WTC11 (cell line): Measurements from ENCODE around the gene MAPKAPK3. TPM values are rescaled to one million over a fixed set of nuclear protein-coding genes. Genes with fewer than 3 reads are reported as not detected.

Source experiments
- ATAC-seq: fragments of 200-7000 bp; cut with Tn5 transposase; 2 replicates; pipeline ENCODE4 v1.10.0; 2021; ENCODE audit warnings: mild to moderate bottlenecking, moderate library complexity
- CTCF ChIA-PET: fragments of 300-600 bp; sonication (Branson Sonifier 250); formaldehyde crosslinking; loops from one replicate; lab custom pipeline; 2021; ENCODE audit warnings: antibody characterized with exemption; lab: Charles Lee
- POLR2A ChIA-PET: fragments of 350-600 bp; sonication (Branson Sonifier 250); formaldehyde crosslinking; loops from one replicate; lab custom pipeline; 2021; ENCODE audit warnings: antibody characterized with exemption; lab: Charles Lee
- DNase-seq: peaks from one replicate; pipeline ENCODE4 v3.0.0; 2021; ENCODE audit warnings: low spot score
- H3K27ac Mint-ChIP-seq: 2 replicates; pipeline ENCODE4 v1.8.0; 2021; ENCODE audit warnings: mixed read lengths
- H3K27me3 Mint-ChIP-seq: 2 replicates; pipeline ENCODE4 v1.8.0; 2021; ENCODE audit warnings: low read depth, mild to moderate bottlenecking, moderate library complexity, mixed read lengths
- H3K36me3 Mint-ChIP-seq: 2 replicates; pipeline ENCODE4 v1.8.0; 2021; ENCODE audit warnings: mixed read lengths
- H3K4me1 Mint-ChIP-seq: 2 replicates; pipeline ENCODE4 v1.8.0; 2022; ENCODE audit warnings: mixed read lengths
- H3K4me3 Mint-ChIP-seq: 2 replicates; pipeline ENCODE4 v1.8.0; 2021; ENCODE audit warnings: mild to moderate bottlenecking, moderate library complexity, mixed read lengths
- H3K9me3 Mint-ChIP-seq: 2 replicates; pipeline ENCODE4 v1.8.0; 2021; ENCODE audit warnings: mixed read lengths
- FOXK1 ChIP-seq: sonication (generic); formaldehyde crosslinking; IDR thresholded peaks from 2 replicates; pipeline ENCODE4 v1.8.0; 2022; ENCODE audit warnings: mild to moderate bottlenecking, moderate library complexity, missing genetic modification reagents
- FOXP1 ChIP-seq: sonication (generic); formaldehyde crosslinking; IDR thresholded peaks from 2 replicates; pipeline ENCODE4 v1.8.0; 2022; ENCODE audit warnings: missing genetic modification reagents, mild to moderate bottlenecking, moderate library complexity, borderline replicate concordance
- MYBL2 ChIP-seq: sonication (generic); formaldehyde crosslinking; IDR thresholded peaks from 2 replicates; pipeline ENCODE4 v1.8.1; 2023; ENCODE audit warnings: mild to moderate bottlenecking, moderate library complexity, missing genetic modification reagents
- NFYB ChIP-seq: sonication (generic); formaldehyde crosslinking; conservative IDR thresholded peaks from 2 replicates; pipeline ENCODE4 v1.8.0; 2022; ENCODE audit warnings: low read depth, missing genetic modification reagents
- NR3C1 ChIP-seq: sonication (generic); formaldehyde crosslinking; conservative IDR thresholded peaks from 2 replicates; pipeline ENCODE4 v1.8.1; 2023; ENCODE audit warnings: low read depth, mild to moderate bottlenecking, missing genetic modification reagents
- RELA ChIP-seq: sonication (generic); formaldehyde crosslinking; IDR thresholded peaks from 2 replicates; pipeline ENCODE4 v1.8.1; 2022; ENCODE audit warnings: missing genetic modification reagents, mild to moderate bottlenecking, borderline replicate concordance
- SMAD4 ChIP-seq: sonication (generic); formaldehyde crosslinking; IDR thresholded peaks from 2 replicates; pipeline ENCODE4 v1.8.0; 2022; ENCODE audit warnings: mild to moderate bottlenecking, missing genetic modification reagents
- SOX15 ChIP-seq: fragments of 250-450 bp; sonication (Bioruptor Pico); IDR thresholded peaks from 2 replicates; pipeline ENCODE4 v1.9.0; 2021; ENCODE audit warnings: mild to moderate bottlenecking
- ZBTB21 ChIP-seq: sonication (generic); formaldehyde crosslinking; IDR thresholded peaks from 2 replicates; pipeline ENCODE4 v1.8.1; 2023; ENCODE audit warnings: mild to moderate bottlenecking, missing genetic modification reagents, borderline replicate concordance
- ZNF121 ChIP-seq: sonication (generic); formaldehyde crosslinking; IDR thresholded peaks from 2 replicates; pipeline ENCODE4 v1.8.0; 2023; ENCODE audit warnings: missing genetic modification reagents
- total RNA-seq: library from RNA; stranded (reverse); gene quantifications from 3 replicates; pipeline ENCODE4 v1.2.3, GENCODE V29; 2021
- TF ChIP-seq, protein P1 (sequence below): sonication (generic); formaldehyde crosslinking; conservative IDR thresholded peaks from 2 replicates; pipeline ENCODE4 v1.8.1; 2023; ENCODE audit warnings: mild to moderate bottlenecking, low read depth, missing genetic modification reagents, moderate library complexity
- TF ChIP-seq, protein P2 (sequence below): sonication (generic); formaldehyde crosslinking; IDR thresholded peaks from 2 replicates; pipeline ENCODE4 v1.8.0; 2023; ENCODE audit warnings: mild to moderate bottlenecking, missing genetic modification reagents
- TF ChIP-seq, protein P3 (sequence below): sonication (generic); formaldehyde crosslinking; IDR thresholded peaks from 2 replicates; pipeline ENCODE4 v1.8.1; 2023; ENCODE audit warnings: mild to moderate bottlenecking, missing genetic modification reagents, moderate library complexity
- TF ChIP-seq, protein P4 (sequence below): fragments of 200-600 bp; IDR thresholded peaks from 2 replicates; pipeline ENCODE4 v1.8.0; 2022; ENCODE audit warnings: antibody characterized with exemption
- TF ChIP-seq, protein P5 (sequence below): sonication (generic); formaldehyde crosslinking; IDR thresholded peaks from 2 replicates; pipeline ENCODE4 v1.8.1; 2023; ENCODE audit warnings: mild to moderate bottlenecking, missing genetic modification reagents

Gene MAPKAPK3
- total RNA-seq, 1 experiment from 2014 or later = 60.2 TPM

DNA sequence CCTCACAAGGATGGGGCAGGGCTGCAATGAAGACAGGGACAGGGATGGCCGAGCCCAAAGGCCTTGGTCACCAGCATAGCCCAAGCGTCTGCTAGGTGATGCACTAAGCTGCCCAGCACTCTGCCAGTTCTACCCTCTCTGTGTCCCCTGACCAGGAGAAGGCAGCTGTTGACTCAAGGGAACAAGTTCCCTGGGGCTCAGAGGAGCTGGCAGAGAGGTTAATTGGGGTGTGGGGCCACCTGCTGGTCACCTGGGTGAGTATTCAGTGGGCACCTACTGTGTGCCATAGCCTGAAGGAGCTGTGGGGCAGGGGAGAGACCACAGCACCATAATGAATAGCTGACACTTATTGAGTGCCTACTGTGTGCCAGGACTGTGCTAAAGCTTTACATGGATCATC is 35.8 kb downstream of the MAPKAPK3 start (continued):
- TF ChIP-seq FOXP1 (CRISPR knock-in tag) (0 out of 2 replicates have a peak, but pooled peaks have one; percentile 20), RELA (CRISPR knock-in tag) (no peak), ZNF121 (CRISPR knock-in tag) (peak; percentile 87), NR3C1 (no peak), FOXK1 (CRISPR knock-in tag) (no peak), SOX15 (no peak), NFYB (CRISPR knock-in tag) (no peak)
- TF ChIP-seq, protein P1, sequence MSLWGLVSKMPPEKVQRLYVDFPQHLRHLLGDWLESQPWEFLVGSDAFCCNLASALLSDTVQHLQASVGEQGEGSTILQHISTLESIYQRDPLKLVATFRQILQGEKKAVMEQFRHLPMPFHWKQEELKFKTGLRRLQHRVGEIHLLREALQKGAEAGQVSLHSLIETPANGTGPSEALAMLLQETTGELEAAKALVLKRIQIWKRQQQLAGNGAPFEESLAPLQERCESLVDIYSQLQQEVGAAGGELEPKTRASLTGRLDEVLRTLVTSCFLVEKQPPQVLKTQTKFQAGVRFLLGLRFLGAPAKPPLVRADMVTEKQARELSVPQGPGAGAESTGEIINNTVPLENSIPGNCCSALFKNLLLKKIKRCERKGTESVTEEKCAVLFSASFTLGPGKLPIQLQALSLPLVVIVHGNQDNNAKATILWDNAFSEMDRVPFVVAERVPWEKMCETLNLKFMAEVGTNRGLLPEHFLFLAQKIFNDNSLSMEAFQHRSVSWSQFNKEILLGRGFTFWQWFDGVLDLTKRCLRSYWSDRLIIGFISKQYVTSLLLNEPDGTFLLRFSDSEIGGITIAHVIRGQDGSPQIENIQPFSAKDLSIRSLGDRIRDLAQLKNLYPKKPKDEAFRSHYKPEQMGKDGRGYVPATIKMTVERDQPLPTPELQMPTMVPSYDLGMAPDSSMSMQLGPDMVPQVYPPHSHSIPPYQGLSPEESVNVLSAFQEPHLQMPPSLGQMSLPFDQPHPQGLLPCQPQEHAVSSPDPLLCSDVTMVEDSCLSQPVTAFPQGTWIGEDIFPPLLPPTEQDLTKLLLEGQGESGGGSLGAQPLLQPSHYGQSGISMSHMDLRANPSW (CRISPR knock-in tag) = no peak
- TF ChIP-seq, protein P2, sequence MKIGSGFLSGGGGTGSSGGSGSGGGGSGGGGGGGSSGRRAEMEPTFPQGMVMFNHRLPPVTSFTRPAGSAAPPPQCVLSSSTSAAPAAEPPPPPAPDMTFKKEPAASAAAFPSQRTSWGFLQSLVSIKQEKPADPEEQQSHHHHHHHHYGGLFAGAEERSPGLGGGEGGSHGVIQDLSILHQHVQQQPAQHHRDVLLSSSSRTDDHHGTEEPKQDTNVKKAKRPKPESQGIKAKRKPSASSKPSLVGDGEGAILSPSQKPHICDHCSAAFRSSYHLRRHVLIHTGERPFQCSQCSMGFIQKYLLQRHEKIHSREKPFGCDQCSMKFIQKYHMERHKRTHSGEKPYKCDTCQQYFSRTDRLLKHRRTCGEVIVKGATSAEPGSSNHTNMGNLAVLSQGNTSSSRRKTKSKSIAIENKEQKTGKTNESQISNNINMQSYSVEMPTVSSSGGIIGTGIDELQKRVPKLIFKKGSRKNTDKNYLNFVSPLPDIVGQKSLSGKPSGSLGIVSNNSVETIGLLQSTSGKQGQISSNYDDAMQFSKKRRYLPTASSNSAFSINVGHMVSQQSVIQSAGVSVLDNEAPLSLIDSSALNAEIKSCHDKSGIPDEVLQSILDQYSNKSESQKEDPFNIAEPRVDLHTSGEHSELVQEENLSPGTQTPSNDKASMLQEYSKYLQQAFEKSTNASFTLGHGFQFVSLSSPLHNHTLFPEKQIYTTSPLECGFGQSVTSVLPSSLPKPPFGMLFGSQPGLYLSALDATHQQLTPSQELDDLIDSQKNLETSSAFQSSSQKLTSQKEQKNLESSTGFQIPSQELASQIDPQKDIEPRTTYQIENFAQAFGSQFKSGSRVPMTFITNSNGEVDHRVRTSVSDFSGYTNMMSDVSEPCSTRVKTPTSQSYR (CRISPR knock-in tag) = no peak

DNA sequence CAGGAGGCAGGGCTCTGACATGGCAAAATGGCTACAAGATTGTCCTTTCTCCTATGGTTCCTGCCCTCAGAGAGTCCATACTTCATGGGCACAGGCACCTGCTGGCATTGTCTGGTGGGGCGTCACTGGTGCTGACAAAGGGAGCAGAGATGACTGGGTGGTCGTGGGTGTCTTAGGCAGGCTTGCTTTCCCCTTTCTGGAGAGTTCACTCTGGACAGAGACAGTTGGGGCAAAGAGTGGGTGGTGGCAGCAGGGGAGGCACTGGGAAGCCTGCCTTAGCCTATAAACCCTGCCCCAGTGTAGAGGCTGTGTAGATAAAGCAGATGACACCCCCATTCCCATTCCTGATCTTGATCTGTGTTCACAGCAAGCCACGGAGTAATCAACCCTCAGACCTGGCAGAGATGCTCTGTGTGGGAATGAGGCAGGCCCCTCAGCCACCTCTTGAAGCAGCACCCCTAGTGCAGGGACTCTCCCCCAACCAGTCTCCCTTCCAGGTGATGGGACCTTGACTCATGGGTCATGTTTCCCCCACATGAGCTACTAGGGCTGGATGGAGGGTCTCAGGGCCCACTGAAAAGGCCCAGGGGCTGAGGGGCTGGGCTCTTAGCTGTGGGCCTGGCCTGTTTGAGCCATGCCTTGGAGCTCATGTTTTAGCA is 37.1 kb downstream of the MAPKAPK3 start:
- Mint-ChIP-seq H3K27ac (no peak overlapping the region), H3K27me3 (peaks cover 3% of the 10 kb centered on the region; the same call in 1 of the 2 replicates), H3K36me3 (no peaks in the 10 kb centered on the region), H3K4me1 (peaks cover 22% of the 10 kb centered on the region), H3K9me3 (no peaks in the 10 kb centered on the region), H3K4me3 (no peak overlapping the region)
- DNase-seq (no peak), ATAC-seq (no peak)
- TF ChIP-seq, protein P3, sequence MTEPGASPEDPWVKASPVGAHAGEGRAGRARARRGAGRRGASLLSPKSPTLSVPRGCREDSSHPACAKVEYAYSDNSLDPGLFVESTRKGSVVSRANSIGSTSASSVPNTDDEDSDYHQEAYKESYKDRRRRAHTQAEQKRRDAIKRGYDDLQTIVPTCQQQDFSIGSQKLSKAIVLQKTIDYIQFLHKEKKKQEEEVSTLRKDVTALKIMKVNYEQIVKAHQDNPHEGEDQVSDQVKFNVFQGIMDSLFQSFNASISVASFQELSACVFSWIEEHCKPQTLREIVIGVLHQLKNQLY = no peak
- TF ChIP-seq SMAD4 (no peak), MYBL2 (CRISPR knock-in tag) (no peak), ZBTB21 (CRISPR knock-in tag) (no peak), NFYB (CRISPR knock-in tag) (no peak)
- TF ChIP-seq, protein P4, sequence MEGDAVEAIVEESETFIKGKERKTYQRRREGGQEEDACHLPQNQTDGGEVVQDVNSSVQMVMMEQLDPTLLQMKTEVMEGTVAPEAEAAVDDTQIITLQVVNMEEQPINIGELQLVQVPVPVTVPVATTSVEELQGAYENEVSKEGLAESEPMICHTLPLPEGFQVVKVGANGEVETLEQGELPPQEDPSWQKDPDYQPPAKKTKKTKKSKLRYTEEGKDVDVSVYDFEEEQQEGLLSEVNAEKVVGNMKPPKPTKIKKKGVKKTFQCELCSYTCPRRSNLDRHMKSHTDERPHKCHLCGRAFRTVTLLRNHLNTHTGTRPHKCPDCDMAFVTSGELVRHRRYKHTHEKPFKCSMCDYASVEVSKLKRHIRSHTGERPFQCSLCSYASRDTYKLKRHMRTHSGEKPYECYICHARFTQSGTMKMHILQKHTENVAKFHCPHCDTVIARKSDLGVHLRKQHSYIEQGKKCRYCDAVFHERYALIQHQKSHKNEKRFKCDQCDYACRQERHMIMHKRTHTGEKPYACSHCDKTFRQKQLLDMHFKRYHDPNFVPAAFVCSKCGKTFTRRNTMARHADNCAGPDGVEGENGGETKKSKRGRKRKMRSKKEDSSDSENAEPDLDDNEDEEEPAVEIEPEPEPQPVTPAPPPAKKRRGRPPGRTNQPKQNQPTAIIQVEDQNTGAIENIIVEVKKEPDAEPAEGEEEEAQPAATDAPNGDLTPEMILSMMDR = no peak
- TF ChIP-seq, protein P5, sequence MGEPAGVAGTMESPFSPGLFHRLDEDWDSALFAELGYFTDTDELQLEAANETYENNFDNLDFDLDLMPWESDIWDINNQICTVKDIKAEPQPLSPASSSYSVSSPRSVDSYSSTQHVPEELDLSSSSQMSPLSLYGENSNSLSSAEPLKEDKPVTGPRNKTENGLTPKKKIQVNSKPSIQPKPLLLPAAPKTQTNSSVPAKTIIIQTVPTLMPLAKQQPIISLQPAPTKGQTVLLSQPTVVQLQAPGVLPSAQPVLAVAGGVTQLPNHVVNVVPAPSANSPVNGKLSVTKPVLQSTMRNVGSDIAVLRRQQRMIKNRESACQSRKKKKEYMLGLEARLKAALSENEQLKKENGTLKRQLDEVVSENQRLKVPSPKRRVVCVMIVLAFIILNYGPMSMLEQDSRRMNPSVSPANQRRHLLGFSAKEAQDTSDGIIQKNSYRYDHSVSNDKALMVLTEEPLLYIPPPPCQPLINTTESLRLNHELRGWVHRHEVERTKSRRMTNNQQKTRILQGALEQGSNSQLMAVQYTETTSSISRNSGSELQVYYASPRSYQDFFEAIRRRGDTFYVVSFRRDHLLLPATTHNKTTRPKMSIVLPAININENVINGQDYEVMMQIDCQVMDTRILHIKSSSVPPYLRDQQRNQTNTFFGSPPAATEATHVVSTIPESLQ (CRISPR knock-in tag) = no peak
- CTCF ChIA-PET = interaction anchor here (1.0 to 9.1 kb wide), 7 partner anchors 24 to 718 kb away, joined by 3 to 202 read pairs (median 6); partner anchors contain the start of genes CISH and MAPKAPK3
- POLR2A ChIA-PET = interaction anchor here (0.9 kb wide), 1 partner anchor 26 kb away, joined by 3 read pairs; no protein-coding TSS in a partner anchor
